ENCODE data around the gene CCDC88C.
"Not testable (repeated sequence)": the region's sequence is repeated elsewhere in the genome, so short reads cannot be mapped to it uniquely, and the experiment has no call there.

CCDC88C gene

DNA sequence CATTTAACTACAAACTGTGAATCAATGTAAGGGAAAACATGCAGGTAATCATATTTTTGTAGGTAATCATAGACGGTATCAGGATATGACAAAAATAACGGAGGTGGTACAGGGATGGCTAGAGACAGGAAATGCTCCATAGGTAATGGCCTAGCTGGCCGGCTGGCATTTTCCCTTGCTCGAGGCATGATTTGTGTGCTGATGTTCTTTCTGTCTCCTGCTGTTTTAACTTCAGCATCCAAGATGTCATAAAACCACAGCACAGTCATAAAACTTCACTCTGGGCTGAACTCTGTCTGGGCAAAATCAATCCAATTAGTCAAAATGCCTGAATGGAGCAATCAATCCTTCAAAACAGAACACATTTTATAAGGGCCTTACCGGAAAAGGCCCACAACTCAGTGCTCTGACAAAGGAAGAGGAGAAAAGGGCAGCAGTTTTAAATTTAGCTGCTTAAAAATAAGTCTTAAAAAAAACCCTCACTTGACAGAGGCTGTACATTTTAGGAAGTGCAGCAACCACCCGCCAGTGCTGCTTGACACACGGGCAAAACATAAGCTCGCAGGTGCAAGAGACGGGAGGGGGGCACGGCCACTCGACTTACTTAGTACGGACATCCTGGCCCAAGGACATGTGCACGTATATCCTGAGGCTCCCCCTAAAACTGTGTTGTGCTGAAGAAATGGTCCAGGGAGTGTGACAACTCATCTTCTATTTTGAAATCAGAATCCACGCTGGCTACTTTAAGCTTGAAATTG, 132.7 kb downstream of the CCDC88C start:
- DNase-seq (ENCODE audit: low spot score), result no peak

DNA sequence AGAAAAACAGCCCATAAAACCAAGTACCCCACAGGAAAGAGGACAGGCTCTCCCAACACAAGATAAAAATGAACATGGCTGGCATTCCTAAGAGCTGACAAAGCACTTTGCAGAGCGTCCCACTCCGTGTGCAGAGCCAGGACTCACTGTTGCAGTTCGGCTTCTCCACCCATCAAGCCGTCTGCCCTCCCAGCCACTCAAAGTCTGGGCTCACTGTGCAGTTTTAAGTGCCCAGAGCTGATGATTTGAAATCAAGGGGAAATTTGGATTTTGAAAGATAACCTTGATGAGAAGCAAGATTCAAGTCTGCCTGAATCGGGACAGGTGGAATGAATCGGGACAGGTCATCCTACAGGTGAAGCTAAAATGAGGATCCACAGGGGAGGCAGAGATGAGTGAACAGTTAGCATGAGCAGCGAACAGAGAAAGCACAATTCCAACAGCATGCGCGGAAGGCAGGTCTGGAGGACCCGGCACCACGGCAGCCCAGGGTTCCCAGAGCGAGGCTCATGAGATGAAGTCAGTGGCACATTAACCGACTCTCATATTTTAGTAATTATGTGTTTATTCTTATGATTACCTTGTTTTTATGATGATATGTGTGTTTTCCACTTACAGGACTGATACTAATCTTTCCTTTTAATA, 133.4 kb downstream of the CCDC88C start:
- no peak for DNase-seq (ENCODE audit: low spot score)

DNA sequence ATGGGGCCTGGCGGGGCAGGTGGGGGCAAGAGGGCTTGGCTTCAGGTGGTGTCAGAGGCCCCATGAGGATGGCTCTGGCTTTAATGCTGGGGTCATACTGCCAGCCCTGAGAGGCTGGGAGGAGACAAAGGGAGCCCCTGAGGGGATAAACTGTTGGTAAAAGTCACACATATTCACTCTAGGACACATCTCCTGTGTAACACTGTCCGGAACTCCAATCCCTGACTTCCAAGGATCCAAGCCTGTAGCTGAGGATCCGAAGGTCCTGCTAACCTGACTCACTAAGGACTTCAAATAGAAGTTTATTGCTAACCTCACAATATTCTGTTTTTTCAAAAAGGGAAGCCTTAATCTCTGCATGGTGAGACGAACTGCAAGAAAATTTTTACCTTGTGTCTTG, 134.0 kb downstream of the CCDC88C start:
- DNase-seq (ENCODE audit: low spot score), result no peak

DNA sequence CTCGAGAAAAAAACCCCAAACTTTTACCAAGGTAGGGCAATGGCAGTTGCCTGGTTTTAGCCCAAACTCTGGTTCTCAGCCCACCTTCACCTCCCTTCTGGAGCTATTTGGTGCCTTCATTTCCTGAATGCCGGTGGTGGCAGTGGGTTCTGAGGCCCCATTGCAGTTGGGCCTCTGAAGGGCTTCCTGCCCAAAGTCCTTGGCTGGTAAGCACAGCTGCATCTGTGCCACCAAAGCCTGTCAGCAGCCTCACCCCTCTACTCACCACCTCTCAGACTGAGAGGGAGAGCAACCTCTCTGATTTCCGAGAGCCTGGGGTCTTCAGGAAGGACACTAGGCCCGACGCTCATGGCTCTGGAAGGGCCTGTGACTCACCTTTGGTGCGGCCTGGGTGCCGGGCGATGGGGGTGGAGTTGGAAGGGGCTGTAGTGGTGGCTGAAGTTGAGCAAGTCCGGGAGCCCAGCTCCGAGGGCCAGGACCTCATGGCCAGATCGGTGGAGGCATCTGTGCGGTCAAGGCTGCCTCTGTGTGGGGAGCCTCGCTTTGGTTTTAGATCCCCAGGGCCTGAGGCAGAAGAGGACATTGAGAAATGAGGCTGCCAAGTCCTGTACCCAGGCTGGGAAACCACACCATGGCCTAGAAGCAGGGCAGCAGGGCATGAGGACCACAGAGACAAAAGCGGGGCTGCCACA, 134.5 kb downstream of the CCDC88C start:
- DNase-seq (ENCODE audit: low spot score), result no peak

DNA sequence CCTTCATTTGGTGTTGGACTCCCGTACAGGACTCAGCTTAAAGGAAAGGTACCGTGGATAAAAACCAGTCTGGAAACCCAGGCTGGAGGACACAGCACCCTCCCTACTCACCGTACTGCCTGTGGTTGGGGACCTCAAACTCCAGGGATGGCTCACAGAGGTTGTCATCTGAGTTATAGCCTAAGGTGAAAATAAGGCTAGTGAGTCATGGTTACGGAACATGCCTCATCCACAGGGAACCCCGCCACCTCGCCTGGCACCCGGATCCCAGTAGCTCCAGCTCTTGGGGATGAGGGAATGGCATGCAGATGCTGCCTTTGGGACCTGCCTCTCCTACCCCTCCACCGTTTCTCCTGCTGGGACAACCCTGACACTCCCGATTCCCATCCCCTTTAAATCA, 136.3 kb downstream of the CCDC88C start:
- no peak for DNase-seq (ENCODE audit: low spot score)

DNA sequence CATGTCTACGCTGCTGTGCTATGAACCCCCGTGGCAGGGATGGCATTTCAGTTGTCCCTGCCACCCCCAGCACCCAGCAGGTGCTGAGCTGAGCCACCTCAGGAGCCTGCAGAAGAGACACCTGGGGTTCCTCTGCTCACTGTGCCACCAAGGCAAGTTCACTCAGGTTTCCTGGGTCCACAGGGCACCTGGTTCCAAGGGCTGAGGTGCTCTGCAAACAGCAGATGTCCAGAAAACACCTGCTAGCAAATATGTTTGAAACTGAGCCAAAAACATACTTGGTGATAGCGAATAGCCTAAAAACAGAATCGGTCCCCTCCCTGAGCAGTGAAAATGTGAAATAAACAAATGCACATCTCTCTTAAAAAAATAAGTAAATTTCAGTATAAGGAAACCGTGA, 137.5 kb downstream of the CCDC88C start:
- no peak for DNase-seq (ENCODE audit: low spot score)

DNA sequence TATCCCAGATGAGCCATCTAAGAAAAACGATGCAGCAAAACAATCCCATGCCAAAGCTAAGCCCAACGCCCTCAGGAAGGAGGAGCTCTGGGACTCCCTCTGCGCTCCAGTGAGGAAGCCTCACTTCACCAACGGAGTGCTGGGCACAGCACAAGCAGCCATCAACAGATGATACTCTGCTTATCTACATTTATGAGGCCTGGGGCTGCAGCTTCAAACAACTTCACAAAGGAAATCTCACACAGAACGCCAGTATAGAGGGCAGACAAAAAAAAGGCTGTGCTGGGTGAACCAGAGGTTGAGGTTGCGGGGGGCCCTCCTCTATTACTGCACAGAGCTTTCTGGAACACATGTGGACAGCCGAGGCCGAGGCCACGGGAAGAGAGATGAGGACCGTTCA, 138.3 kb downstream of the CCDC88C start:
- DNase-seq (ENCODE audit: low spot score), result no peak

DNA sequence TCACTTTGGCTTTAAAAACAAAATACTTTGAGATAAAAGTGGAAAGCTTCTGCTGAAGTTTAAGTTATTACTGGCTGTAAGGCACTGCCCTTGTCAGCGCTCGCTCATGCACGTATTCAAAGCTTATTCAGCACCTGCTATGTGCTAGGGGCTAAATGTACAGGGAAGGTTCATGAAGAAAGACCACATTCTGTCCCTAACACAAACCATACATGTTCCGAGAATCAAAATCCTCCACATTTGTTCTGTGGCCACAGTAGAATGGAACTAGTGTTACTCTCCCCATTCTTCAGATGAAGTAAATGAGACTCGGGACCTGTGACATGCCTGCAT, 139.3 kb downstream of the CCDC88C start:
- no peak for DNase-seq (ENCODE audit: low spot score)

DNA sequence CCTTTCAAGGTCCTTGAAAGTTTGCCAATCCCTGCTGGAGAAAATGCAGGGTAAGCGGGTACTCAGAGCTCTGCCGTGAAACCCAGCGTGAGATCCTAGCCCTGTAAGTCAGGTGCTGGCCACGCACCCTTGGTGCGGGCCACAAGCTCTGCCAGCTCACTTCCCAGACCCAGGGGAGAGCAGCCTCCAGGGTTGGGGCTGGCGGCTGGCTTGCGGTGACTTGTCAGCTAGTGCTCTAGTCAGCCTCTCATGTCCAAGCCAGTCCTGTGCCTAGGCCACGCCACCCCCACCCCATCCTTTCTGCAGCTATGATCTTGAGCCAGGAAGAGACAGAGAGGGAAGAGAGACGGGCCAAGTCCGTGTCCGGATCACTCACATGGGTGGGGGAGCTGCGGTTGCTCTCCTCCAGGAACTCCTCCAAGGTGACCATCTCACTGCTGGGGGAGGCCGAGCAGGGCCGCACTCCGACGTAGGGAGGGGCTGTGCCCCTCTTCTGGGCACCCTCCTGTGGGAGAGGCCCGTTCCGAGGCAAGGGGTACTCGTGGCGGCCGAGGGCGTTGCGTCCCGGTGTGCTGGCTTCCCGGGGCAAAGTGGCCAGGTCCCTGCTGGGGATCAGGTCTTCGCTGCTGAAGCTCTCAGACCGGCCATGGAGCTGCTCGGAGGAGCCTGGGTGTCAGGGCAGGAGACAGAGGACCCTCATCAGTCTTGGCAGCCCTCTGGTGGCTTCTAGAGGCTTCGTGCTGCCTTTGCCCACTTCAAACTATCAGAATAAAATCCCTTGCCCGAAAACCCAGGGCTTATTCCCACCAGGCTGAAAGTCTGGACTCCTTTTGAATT, 139.9 kb downstream of the CCDC88C start:
- no peak for DNase-seq (ENCODE audit: low spot score)

DNA sequence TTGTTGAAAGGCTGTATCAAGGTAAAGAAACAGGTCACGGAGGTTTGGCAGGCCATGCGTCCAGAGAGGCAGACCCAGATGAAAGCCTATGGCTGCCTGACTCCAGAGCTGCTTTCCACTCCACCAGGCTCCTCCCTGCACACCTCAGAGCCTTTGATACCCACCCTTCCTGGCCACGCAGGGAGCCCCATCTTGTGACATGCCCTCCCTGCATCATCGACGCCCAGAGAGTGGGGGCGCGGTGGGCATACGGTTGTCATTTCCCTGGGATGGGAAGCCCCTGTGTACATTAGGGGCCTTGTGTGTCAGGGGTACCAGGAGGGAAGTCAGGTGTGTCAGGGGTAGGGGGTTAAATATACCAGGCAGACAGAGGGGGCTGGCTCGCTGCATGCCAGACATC, 142.8 kb downstream of the CCDC88C start:
- no peak for DNase-seq (ENCODE audit: low spot score)

DNA sequence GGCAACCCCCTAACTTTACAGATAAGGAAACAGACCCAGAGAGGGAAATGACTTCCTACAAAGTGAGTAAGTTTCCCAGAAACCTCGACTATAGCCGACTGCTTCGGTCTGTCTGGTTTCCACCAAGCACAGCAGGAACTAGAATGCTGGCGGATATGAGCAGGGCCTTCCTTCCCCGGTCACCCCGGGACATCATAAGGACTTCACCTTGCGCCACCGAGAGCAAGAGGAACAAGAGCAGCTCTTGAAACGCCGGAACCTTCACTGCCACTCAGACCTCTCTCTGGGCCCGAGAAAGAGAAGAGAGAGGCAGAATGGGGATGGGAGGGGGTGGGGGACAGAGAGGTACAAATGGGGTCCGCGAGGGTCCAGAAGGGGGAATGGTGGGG, 143.7 kb downstream of the CCDC88C start:
- DNase-seq (ENCODE audit: low spot score), result no peak

DNA sequence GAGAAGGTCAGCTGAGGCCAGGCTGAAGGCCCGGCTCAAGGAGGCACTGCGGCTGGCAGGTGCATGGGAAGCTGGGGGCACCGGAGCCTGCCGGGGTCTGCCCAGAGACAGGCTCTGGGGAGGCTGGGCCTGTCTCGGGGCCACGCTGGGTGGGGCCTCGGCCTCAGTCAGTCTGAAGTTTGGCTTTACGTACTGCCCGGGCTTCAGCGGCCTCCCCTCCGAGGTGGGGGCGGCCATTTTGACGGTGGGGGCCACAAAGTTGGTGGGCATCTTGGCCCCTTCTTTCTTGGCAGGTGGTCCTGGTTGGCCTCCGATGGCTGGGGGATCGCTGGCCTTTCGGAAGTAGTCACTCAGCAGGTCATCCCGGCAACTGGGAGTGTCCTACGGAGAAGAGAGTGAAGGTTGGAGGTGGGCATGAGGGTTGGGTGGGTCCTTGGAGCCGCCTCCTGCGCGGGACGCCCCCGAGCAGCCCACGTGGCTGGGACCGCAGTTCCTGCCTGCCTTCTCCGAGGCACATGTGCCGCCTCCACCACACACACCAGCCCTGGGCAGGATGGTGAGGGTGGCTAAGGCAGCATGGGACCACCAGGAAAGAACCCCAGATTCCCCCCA, 144.2 kb downstream of the CCDC88C start:
- DNase-seq (ENCODE audit: low spot score), result no peak

DNA sequence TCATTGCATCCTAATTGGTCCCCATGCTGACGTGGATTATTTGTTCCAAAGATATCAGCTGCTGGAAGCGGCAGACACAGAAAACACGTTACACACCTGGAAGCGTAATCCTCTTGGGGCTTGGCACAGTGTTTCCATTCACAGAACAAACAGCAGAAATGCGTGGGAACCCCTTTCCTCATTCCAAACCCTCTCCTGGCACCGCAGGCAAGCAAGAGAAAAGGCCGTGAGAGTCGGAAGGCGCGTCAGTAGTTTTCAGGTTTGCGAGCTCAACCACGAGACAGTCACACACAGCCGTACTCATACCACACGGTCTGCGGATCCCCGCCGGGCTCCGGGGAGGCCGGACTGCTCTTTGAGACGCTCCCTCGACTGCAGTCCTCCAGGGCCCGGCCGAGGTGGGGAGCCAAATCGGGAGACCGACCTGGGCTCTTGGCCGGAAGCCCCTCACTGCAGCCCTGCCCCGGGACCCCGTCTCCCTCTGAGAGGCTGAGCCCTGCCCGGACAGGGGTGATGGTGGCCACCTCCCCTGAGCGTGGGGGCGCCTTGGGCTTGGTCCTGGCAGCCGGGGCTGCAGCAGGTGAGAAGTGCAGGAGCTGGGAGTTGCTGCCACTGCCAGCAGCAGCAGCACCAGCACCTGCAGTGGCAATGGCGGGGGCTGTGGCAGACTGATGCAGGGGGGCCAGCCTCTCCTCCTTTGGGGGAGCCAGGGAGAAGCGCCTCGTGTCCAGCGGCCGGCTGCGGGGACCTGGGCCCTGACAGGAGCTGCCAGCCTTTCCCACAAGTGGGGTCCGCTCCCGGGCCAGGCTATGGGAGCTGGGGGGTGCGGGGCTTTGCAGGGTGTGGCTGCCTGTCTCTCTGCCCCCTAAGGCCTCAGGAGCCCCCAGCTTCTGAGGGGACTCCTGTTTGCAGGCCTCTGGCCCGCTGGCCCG, 145.0 kb downstream of the CCDC88C start:
- no peak for DNase-seq (ENCODE audit: low spot score)

DNA sequence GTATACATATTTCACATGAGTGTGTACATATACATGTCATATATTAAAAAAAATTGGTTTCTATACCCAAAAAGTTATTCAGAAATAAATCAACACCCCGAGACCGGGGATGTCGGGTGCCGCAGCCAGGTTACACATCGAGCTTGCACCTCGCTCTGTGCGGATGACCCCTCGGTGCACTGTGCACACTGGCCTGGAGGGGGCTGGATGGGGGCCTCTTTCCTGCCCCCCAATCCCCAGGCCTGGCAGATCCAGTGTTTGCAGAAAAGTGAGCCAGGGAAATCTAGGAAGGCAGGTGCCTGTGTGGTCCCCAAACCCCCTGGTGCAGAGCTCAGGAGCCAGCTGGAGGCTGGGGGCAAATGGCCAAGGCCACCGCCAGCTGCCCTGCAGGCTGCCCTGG, 146.0 kb downstream of the CCDC88C start:
- DNase-seq (ENCODE audit: low spot score), result no peak

DNA sequence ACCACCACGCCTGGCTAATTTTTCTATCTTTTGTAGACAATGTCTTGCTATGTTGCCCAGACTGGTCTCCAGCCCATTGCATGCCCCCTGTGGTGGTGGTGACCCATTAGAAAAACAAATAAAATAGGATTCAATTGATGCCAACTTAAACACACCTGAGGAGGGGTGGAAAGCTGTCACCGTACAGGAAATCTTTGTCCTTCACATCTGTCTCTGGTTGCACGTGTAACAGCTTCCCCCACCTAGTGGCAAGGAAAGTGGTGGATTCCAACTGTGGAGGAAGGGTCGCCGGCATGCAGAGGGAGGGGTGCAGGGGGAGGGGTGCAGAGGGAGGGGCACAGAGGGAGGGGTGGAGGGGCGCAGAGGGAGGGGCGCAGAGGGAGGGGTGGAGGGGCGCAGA, 147.0 kb downstream of the CCDC88C start:
- no peak for DNase-seq (ENCODE audit: low spot score)

DNA sequence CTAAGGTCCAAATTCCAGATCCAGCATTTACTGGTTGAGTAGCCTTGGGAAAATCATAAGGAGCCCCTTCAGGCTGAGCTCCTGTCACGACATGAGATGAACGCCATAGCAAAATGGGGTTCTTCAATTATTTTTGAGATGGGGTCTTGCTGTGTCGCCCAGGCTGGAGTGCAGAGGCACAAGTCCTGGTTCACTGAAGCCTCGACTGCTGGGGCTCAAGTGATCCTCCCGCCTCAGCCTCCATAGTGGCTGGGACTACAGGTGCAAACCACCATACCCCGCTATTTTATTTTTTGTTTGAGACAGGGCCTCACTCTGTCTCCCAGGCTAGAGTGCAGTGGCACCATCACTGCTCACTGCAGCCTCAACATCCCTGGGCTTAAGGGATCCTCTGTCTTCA, 147.4 kb downstream of the CCDC88C start:
- no peak for DNase-seq (ENCODE audit: low spot score)

DNA sequence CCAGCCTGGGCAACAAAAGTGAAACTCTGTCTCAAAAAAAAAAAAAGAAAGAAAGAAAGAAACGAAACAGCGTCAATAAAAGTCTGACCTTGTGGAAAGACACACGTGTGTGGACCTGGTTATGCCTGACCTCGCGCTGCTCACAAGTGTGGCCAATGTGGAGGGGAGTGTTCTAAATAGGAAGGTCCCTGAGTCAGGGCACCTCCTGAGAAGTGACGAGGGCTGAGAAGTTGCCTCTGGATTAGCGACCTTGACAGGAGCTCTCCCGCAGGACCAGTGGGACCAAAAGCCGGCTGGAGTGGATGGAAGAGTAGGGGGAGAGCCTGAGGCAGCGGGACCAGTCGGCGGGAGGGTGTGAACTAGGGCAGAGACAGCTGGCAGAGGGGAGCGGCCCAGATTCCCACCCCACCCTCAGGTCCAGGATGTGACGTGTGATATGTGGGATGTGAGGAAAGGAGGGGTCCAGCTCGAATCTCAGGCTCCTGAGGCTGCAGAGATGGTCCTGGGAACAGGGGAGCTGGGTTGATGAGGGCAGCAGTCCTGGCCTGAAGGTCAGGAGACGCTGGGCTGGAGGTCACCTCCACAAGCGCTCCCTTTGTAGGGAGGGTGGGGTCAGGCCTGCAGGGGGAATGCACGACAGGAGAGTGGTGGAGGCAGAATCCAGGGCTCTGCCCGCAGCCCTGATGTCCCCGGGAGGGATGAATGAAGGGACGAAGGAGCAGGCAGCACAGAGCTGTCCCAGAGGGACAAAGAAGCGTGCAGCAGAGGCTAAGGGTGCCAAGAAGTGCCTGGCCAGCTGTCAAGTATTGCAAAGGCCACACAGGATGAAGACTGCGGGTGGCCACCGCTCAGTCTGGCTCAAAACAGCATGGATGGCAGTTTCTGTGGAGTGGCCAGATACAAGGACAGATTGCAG, 148.3 kb downstream of the CCDC88C start:
- DNase-seq (ENCODE audit: low spot score), result no peak

DNA sequence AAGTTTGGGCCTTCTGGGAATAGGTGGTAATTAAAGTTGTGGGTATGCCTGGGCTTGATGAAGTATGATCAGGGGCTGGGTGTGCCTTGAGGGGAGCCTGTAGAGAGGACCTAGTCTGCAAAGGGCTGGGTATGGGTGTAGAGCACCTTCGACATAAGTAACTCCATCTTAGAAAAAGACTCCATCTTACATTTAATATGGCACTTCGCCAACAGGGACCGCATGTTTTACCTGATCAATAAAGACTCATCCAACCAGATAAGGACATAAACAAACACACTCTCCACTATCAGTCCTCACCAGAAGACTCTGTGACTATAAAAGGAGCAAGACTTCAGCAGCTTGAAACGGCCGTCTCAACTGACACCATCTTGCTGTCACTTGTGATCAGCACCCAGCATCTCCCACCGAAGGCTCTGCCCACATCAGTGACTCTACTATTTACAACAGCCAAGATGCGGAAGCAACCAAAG, 149.6 kb downstream of the CCDC88C start:
- peak; percentile 67 for DNase-seq (ENCODE audit: low spot score)

DNA sequence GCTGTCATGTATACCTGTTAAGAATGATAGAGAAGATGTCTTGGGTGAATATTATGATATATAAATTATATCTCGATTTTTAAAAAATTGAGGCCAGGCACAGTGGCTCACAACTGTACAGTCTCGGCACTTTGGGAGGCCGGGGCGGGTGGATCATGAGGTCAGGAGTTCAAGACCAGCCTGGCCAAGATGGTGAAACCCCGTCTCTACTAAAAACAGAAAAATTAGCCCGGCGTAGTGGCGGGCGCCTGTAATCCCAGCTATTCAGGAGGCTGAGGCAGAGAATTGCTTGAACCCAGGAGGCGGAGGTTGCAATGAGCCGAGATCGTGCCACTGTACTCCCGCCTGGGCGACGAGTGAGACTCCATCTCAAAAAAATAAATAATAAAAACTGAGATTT, 151.3 kb downstream of the CCDC88C start:
- DNase-seq (ENCODE audit: low spot score), result not testable (repeated sequence)

DNA sequence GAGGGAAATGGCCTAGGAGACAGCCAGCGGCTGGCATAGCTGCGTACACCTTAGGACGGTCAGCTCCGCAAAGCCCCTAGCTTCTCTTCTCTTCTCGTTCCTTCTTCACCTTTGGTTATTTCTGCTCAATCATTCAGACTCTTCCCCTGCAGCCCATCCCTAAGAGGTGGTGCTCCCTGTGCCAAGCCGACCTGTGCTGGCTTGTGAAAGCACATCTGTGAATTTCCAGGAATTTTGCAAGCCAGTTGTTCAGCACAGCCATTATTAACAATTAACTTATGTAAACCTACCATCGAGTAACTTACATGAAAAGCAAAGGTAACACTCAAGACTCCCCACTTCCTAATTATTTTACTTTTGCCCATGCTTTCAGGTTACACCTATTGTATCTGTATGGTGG, 152.2 kb downstream of the CCDC88C start:
- DNase-seq (ENCODE audit: low spot score), result no peak
